Neural progenitor cell (in vitro differentiated cells): ENCODE data around the gene PPP2R5C.

ENCODE experiments used
- CTCF ChIP-seq: fragments of 200-600 bp; sonication (generic); IDR thresholded peaks from 2 replicates; pipeline ENCODE4 v1.5.1; 2017; ENCODE audit warnings: antibody characterized with exemption, mild to moderate bottlenecking
- EZH2 ChIP-seq: fragments of 200-600 bp; sonication (generic); IDR thresholded peaks from 2 replicates; pipeline ENCODE4 v1.6.1; 2017; ENCODE audit warnings: antibody characterized with exemption, mild to moderate bottlenecking, moderate library complexity
- EZH2phosphoT487 ChIP-seq: fragments of 200-600 bp; sonication (generic); IDR thresholded peaks from 2 replicates; pipeline ENCODE4 v1.6.1; 2017; ENCODE audit warnings: antibody characterized with exemption

GRCh38 chr14:101961746-101962502, 200.4 kb downstream of the PPP2R5C start:
- TF ChIP-seq EZH2: no peak
- TF ChIP-seq CTCF: no peak
- TF ChIP-seq EZH2phosphoT487: no peak
